GM19463 (cell line): Measurements from ENCODE around the gene CHST8.

Experiments used
- ATAC-seq: cut with Tn5 transposase; IDR thresholded peaks from one replicate; pipeline ENCODE4 v1.9.1; 2021; ENCODE audit warnings: mild to moderate bottlenecking, moderate library complexity; ENCODE audit not compliant: unreplicated experiment

The CHST8 gene

DNA sequence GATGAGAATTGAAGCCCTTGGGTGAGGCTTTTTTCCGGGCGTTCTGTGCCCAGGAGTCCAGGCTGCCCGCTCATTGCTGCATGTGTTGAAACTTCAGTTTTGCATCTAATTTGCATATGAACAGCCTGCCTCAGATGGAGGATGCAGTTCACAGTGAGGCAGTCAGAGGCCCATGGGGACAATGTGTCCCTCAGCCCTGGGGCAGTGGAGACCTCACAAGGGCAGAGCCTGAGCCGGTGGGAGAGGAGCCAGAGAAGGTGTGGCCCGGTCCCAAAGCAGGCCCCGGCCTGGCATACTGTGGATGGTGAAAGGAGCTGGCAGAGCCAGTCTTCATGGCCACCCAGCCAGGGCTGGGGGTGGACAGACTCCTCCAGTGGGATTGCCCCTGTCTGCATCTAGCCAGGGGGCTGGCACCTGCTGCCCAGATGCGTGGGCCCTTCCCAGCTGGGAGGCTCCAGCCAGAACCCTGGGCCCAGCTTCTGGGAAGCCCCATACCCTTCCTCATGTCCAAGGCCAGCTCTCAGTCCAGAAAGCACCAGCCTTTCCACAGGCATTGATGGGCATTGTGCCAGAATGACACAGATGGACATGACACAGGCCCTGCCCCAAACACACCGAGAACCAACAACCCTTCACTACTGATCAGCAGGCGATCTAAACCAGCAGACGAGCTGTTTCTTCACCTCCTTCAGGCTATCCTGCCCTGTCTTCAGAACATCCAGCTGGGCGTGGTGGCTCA, 142.0 kb downstream of the CHST8 start:
- no peak for ATAC-seq

DNA sequence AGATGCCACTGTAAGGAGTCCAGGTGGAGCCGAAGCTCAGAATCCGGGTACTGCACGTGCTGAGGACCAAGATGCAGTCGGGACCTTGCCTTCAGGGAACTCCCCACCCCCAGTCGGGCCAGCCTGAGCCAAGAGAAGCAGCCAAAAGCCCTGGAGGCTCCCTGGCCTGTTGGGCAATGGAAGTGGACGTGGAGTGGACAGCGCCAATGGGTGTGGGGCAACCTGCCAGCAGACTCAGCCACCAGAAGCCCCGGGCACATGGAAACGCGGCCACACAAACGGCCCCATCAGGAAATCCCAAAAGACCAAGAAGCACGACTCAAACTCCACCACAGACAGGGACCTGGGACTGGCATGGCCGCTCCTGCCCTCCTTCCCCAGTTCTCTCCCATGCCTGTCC, 144.9 kb downstream of the CHST8 start:
- no peak for ATAC-seq

DNA sequence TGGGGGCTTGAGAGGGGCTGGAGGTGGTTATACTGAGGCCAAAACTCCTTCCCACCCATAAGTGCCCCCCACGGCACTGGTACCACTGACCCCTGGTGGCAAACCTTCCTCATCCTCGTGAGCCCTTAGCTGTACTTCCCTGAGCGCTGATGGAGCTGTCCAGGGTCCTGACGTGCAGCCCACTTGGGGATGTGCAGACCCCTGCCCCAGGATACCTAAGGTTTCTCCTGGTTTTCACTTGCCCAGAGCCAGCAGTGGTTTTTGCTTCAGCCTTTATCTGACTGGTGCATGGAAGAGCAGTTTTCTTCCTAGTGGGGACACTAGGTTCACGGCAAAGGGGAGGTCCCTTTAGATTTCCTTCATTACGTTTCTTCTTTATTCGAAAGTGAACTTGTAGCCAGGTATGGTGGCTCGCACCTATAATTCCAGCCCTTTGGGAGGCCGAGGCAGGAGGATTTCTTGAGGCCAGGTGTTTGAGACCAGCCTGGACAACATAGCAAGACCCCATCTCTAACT, 146.2 kb downstream of the CHST8 start:
- ATAC-seq = no peak

DNA sequence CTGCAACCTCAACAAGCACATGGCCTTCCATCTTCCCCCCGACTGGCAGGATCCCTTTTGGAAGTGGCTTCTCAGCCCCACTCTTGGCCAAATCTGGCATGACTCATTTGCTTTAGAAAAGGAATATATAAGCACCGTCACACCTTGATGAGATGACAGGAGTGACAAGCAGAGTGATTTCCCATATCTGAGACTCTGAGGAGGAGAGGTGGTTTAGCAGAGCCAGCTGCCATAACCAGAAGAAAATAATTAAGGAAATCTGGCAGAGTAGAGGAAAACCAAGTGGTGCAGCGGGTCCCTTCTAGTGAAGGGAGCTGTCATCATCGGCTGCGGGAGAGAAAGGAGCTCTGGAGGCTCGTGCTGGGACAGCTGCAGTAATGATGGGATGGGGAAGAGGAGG, 147.5 kb downstream of the CHST8 start:
- ATAC-seq = no peak

DNA sequence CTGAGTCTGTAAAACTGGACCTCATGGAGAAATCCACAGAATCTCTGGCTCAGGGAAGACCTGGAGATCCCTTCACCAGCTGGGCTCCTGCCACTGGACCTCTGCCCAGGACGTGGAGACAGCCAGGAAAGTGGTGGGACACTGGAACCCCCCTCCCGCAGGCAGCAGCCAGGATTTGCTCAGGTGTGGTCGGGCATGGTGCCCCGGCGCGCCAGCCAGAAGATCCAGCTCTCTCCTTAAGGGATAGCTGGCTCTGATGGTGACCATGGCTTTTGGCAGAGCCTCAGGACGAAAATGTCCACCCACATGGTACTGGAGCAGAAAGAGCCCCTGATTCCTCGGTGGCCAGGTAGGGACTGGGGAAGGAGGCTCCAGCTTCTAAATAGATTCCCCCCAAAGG, 148.4 kb downstream of the CHST8 start:
- no peak for ATAC-seq

DNA sequence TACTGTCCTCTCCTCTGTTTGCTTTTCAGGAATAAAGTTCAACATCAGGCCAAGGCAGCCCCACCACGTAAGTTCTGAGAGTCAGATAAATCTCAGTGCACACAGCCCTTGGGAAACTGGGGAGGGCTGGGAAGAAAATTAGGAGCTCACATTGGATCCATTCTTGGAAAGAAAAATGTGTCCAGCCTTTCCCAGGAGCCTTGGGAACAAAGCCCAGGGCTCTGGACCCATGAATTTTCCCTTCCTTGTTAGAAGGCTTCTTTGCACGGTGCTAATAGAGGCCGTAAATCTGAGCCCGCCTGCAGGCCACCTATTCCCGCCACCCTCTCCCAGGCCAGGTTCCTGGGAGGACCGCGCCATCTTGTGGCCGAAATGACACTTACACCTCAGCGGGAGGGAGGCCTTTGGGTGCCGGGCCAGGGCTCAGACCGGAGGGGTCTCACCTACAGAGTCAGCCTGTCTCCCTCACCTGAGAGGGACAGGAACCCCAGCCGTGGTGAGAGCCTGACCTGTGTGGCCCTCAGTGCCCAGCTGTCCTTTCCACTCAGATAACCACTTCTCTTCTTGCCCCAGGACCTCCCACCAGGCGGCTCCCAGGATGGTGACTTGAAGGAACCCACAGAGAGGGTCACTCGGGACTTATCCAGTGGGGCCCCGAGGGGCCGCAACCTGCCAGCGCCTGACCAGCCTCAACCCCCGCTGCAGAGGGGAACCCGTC, 149.8 kb downstream of the CHST8 start:
- ATAC-seq = no peak

DNA sequence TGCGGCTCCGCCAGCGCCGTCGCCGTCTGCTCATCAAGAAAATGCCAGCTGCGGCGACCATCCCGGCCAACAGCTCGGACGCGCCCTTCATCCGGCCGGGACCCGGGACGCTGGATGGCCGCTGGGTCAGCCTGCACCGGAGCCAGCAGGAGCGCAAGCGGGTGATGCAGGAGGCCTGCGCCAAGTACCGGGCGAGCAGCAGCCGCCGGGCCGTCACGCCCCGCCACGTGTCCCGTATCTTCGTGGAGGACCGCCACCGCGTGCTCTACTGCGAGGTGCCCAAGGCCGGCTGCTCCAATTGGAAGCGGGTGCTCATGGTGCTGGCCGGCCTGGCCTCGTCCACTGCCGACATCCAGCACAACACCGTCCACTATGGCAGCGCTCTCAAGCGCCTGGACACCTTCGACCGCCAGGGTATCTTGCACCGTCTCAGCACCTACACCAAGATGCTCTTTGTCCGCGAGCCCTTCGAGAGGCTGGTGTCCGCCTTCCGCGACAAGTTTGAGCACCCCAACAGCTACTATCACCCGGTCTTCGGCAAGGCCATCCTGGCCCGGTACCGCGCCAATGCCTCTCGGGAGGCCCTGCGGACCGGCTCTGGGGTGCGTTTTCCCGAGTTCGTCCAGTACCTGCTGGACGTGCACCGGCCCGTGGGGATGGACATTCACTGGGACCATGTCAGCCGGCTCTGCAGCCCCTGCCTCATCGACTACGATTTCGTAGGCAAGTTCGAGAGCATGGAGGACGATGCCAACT, 150.5 kb downstream of the CHST8 start:
- no peak for ATAC-seq

DNA sequence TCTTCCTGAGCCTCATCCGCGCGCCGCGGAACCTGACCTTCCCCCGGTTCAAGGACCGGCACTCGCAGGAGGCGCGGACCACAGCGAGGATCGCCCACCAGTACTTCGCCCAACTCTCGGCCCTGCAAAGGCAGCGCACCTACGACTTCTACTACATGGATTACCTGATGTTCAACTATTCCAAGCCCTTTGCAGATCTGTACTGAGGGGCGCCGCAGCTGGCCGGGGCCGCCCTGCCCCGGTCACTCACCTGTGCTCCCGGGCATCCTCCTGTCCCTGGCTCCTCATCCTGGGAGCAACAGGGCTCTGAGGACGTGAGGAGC, 151.1 kb downstream of the CHST8 start:
- ATAC-seq = no peak

DNA sequence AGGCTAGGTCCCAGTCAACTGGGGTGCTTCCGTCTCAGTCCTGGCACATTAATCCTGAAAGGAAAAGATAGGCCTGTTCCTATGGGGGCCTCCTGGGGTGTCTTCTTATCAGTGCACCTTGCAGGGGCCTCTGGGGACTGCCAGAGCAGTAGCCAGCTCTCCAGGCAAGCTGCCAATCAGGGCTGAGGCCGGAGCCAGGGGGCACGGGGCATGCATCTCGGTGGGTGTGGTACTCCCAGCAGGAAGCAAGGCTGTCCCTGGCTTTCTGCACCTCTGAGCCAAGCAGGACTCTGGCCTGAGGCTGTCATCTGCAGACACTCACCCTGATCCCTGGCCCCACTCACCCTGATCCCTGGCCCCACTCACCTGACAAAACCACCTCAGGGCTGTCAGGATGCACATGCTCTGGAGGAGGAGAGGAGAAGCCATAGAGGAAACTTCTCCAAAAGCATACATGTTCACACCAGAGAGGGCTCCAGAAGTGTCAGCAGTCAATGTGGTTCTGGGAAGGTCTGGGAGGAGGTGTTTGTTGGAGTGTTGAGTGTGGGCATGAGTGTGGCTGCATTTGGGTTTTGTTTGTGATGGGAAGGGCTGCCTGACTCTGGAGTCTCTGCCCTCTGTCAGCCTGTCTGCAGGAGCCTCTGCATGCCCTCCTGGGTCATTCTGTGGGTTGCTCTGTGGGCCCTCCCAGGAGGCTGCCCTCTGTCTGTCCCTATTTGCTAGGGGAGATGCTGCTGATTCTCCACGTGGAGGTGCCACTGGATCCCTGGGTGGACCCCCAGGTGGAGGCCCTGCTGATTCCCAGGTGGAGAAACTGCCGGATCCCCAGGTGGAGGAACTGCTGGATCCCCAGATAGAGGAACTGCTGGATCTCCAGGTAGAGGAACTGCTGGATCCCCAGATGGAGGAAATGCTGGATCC, 152.2 kb downstream of the CHST8 start:
- ATAC-seq = no peak

DNA sequence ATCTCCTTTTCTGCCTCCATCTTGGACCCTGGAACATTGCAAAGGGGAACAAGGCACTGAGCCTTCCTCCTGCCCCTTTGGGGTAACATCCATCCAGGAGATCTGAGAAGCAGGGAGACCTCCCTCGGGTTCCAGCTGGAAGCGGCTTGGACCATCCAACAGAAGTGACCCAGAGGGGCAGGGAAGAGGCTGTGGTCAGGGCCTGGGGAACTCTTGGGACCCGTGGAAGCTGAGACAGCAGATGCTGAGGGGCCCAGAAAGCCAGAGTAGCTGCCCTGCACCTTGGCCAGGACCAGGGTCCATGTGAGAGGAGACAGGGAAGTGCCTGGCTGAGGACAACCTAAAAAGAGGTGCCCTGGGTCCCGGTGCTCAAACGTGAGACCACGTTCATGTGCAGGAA, 153.0 kb downstream of the CHST8 start:
- no peak for ATAC-seq

DNA sequence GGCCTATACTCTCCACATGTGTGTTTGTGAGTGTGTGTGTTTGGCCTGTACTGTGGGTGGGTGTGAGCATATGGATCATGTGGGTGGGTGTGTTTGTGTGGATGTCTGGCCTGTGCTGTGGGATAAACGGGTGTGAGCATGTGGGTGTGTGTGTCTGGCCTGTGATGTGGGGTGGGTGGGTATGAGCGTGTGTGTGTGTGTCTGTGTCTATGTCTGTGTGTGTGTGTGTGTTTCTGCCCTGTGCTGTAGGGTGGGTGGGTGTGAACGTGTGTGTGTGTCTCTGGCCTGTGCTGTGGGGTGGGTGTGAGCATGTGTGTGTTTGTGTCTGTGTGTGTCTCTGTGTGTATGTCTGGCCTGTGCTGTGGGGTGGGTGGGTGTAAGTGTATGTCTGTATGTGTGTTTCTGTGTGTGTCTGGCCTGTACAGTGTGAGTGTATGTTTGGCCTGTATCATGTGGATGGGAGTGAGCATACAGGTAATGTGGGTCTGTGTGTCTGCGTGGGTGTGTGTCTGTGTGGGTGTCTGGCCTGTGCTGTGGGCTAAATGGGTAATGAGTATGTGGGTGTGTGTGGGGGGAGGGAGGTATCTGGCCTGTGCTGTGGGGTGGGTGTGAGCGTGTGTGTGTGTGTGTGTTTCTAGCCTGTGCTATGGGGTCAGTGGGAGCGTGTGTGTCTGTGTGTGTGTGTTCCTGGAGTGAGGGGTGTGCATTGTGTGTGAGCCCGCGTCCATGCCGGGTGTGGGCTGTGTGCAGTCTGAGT, 154.2 kb downstream of the CHST8 start:
- no peak for ATAC-seq

DNA sequence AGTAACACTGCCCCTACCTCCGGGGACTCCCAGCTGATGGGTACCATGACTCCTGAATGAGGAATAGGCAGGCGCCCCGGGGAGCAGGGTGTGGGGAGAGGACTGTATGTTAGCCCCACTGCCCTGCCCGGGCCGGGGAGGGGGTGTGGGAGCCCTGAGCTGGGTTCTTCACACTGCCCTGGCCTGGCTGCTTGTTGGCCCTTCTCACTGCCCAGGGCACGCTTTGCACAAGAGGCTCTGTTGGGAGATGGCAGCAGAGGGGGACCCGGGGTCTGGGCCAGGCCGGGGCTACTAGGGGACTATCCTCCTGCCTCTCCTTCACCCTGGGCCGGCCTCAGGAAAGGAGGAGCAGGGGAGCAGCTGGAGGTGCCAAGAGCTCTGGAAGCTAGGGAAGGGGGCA, 155.6 kb downstream of the CHST8 start:
- ATAC-seq = no peak

DNA sequence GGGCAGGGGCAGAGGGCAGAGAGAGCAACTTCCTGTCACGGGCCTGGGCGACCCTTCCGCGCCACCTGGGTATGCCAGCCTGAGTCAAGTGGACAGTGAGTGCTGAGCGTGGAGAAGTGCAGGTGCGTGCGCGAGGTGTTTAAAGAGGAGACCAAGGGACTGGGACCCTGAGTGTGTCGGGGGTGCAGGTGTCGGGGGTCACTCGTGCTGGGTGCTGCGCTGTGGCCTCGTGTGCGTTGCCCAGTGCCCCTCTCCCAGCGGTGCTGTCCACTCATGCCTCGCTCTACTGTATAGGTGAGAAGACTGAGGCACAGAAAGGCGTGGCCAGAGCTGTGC, 156.0 kb downstream of the CHST8 start:
- ATAC-seq = no peak

DNA sequence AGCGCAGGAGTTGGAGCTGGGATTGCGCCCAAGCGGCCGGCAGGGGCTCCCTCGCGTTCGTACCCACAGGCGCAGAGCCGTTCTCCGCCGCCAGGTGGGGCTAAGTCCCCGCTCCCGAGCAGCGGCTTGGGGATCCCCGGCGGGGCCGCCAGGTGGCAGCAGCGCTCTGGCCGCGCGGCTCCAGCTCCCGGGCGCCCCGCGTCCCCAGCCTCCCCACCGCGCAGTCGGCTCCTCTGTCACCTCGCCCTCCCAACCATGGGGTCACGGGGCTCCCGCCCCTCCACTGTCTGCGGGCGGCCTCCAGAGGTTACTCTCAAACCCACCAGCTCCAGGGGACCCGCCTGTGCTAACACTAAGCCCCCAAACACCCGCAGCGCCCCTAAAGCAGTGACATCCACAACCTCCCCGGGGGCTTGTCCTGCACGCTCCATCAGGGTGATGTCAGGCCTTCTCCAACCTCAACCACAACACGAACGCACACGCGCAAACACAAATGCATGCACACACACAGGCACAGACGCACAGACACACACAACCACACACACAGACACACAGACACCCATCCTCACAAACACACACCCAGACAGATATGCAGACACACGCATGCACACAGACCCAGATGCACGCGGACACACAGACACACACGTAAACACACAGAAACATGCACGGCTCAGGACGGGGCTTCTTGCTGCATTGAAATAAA, 156.5 kb downstream of the CHST8 start:
- peak; percentile 91 for ATAC-seq

DNA sequence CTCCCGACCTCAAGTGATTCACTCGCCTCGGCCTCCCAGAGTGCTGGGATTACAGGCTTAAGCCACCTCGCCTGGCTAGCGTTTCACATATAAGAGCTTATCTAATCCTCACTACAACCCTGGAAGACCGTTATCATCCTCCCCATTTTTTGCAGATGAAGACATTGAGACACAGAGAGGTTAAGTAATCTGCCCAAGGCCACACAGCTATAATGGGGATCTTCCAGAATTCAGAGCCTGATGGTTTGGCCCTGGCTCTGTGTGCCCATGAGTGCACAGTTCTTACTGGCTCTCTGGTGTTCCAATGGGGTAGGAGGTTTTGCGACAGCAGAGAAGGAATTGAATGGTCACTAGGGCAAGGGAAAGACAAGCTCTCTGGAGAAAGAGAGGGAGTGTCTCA, 158.1 kb downstream of the CHST8 start:
- ATAC-seq = no peak

DNA sequence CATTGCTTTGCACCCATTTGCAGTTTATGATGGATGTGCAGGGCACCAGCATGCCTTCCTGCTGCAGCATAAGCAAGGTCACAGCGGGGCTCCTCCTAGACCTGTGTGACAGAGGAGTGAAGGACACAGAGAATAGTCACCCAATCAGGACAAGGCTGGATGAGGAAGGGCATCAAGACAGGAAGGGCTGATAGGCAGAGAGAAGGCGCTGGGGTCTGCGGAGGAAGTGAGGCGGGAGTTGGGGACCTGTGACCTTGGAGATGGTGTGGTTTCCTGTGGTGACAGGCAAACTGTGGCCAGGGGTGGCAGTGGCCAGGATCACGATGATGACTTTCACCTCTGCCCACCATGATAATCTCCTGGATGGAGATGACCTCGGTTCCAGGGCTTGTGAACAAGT, 158.5 kb downstream of the CHST8 start:
- ATAC-seq = no peak

DNA sequence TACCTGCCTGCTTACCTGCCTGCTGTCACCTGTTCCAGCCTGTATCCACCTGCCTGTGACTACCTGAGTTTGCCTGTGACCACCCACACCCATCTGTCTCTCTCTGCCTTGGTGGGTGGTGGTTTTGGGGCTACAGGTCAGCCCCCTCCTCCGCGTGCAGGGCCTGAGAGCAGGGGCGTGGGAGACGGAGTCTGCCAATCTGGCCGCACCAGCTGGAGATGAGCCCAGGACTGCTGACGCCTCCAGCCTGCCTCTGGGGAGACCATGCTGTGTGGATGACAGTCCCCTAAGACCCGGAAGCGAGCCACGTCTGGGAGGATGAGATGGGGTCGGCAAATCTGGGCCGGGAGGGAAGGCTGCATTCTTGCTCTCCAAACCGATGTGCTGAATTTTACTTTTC, 159.0 kb downstream of the CHST8 start:
- no peak for ATAC-seq

DNA sequence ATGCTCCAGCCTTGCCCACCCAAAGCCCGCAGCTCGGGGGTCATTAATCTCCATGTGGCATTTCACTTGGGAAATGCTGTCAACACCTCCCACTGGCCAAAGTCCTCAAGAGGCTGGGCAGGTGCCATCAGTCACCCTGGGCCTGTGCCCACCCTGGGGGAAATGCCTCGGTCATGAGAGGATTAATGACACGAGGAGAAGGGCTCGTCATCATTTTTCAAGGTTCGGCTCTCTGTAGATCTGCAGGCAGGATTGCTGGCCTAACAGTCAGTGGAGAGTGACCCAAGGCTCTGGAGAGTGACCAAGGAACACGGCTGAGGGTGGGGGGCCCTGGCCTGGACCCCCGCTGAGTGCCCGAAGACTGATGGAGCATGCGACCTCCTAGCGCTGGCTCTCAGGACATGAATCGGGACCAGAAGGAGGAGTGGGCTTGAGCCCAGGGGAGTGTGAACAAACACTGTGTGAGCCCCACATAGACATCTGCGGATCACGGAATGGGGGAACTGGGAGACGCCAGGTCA, 159.7 kb downstream of the CHST8 start:
- no peak for ATAC-seq

DNA sequence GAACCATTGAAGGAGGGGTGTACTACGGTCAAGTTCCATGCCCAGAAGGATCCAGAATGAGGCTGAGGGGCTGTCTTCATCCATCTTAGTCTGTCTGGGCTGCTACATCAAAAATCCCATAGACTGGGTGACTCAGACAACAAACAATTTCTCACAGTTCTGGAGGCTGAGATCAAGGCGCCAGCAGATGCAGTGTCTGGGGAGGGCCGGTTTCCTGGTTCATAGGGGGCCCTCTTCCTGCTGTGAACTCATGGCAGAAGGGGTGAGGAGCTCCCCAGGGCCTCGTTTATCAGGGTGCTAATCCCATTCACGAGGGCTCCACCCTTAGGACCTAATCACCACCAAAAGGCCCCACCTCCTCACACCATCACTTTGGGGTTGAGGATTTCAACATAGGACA, 160.2 kb downstream of the CHST8 start:
- ATAC-seq = no peak
